ENCODE results near the gene NAA10. TPM values are rescaled to one million over a fixed set of nuclear protein-coding genes. Genes with fewer than 3 reads are reported as not detected.

Gene NAA10
- total RNA-seq, 1 experiment from 2014 or later: 124 TPM

- ATAC-seq (no peak), DNase-seq (ENCODE audit: low read depth, low spot score) (no peak)
- ChIA-PET POLR2A (no interaction called here), RAD21 (ENCODE audit: low non-redundant PET in 1 of 2, low total read pairs in 2 of 2, uncharacterized antibody in 2 of 2, unreplicated experiment in 2 of 2) (no interaction called here), CTCF (interaction anchor here (1.7 kb wide), 1 partner anchor 10 kb away, joined by 6 read pairs; no protein-coding TSS in a partner anchor)
- Histone ChIP-seq H3K36me3 (ENCODE audit: control insufficient read depth in 1 of 2, insufficient read depth in 2 of 2, low read length in 2 of 2) (no peaks in the 10 kb centered on the region), H3K27me3 (ENCODE audit: insufficient read depth, low read length) (no peaks in the 10 kb centered on the region), H3K4me1 (ENCODE audit: control insufficient read depth in 1 of 2, insufficient read depth in 2 of 2, low read length in 2 of 2) (peaks cover 3 to 12% of the 10 kb centered on the region in 2 experiments; a peak in 1 of 4 replicates), H3K4me3 (replicated peaks in 1 of 2; ENCODE audit: low read depth in 1 of 2, low read length in 2 of 2) (no peak overlapping the region), H3K9me2 (ENCODE audit: insufficient read depth) (no peaks in the 10 kb centered on the region), H3K27ac (ENCODE audit: low read depth, low read length) (no peak overlapping the region), H3K4me2 (ENCODE audit: low read length) (no peak overlapping the region), H3K9ac (ENCODE audit: low read length) (no peak overlapping the region), H4K20me1 (ENCODE audit: insufficient read depth) (no peaks in the 10 kb centered on the region), H3K9me3 (ENCODE audit: control insufficient read depth in 1 of 2, insufficient read depth in 1 of 2, low read depth in 1 of 2, low read length in 2 of 2) (no peaks in the 10 kb centered on the region), H3K79me2 (ENCODE audit: insufficient read depth, low read length) (peaks cover 24% of the 10 kb centered on the region), H2AFZ (ENCODE audit: low read depth, low read length, poor library complexity, severe bottlenecking) (no peak overlapping the region)
- TF ChIP-seq CBX3 (IDR thresholded peaks at IDR 0.05; ENCODE audit: low read depth): no peak
- no peak for TF ChIP-seq TCF7L2 (IDR thresholded peaks at IDR 0.05; ENCODE audit: borderline replicate concordance, extremely low read depth, insufficient read depth, insufficient read length)
- no peak for TF ChIP-seq ATF3 (IDR thresholded peaks at IDR 0.05)
- TF ChIP-seq POLR2AphosphoS5 (IDR thresholded peaks at IDR 0.05; ENCODE audit: low read depth, low read length): no peak
- no peak for TF ChIP-seq POLR2A (IDR thresholded peaks at IDR 0.05; ENCODE audit: borderline replicate concordance, extremely low read depth, insufficient read depth, insufficient read length)
- no peak for TF ChIP-seq ELF1 (IDR thresholded peaks at IDR 0.05; ENCODE audit: borderline replicate concordance, low read depth)
- intact Hi-C loops (cut with micrococcal nuclease): no loop called here
- no TSS peak for BruUV-seq (replicated peaks)
These were observed 2.2 kb upstream of the NAA10 start for GRCh38 chrX:153937056-153937455.

- TF ChIP-seq RAD21 (IDR thresholded peaks at IDR 0.05; ENCODE audit: low read depth) (no peak), POLR2AphosphoS5 (IDR thresholded peaks at IDR 0.05; ENCODE audit: low read depth, low read length) (no peak)
- H3K36me3 ChIP-seq (ENCODE audit: control insufficient read depth in 1 of 2, insufficient read depth in 2 of 2, low read length in 2 of 2): peaks cover 0 to 5% of the 10 kb centered on the region in 2 experiments; a peak in 2 of 4 replicates
- peak overlapping the region; percentile 80 for H3K4me2 ChIP-seq (ENCODE audit: low read length)
- intact Hi-C loops (cut with micrococcal nuclease): no loop called here
- DNase-seq (ENCODE audit: low read depth, low spot score) (no peak), ATAC-seq (peak; percentile 28)
- BruUV-seq (replicated peaks): no TSS peak
- ChIA-PET RAD21 (ENCODE audit: low non-redundant PET in 1 of 2, low total read pairs in 2 of 2, uncharacterized antibody in 2 of 2, unreplicated experiment in 2 of 2) (no interaction called here), CTCF (interaction anchor here (1.0 to 1.7 kb wide), 2 partner anchors 11 to 12 kb away, joined by 6 read pairs; no protein-coding TSS in a partner anchor), POLR2A (interaction anchor here (0.7 to 0.8 kb wide), 2 partner anchors 10 to 12 kb away, joined by 3 read pairs; no protein-coding TSS in a partner anchor)
- H3K9me3 ChIP-seq (ENCODE audit: control insufficient read depth in 1 of 2, insufficient read depth in 1 of 2, low read depth in 1 of 2, low read length in 2 of 2): no peaks in the 10 kb centered on the region
- H3K4me1 ChIP-seq (ENCODE audit: control insufficient read depth in 1 of 2, insufficient read depth in 2 of 2, low read length in 2 of 2): peaks cover 3 to 12% of the 10 kb centered on the region in 2 experiments; a peak in 1 of 4 replicates
- no peaks in the 10 kb centered on the region for H3K9me2 ChIP-seq (ENCODE audit: insufficient read depth)
- H3K27ac ChIP-seq (ENCODE audit: low read depth, low read length): peak overlapping the region; percentile 48
- H2AFZ ChIP-seq (ENCODE audit: low read depth, low read length, poor library complexity, severe bottlenecking): no peak overlapping the region
- peaks cover 30% of the 10 kb centered on the region for H3K79me2 ChIP-seq (ENCODE audit: insufficient read depth, low read length)
- no peaks in the 10 kb centered on the region for H4K20me1 ChIP-seq (ENCODE audit: insufficient read depth)
- peak overlapping the region; percentile 36 to 54 for H3K4me3 ChIP-seq (replicated peaks in 1 of 2; ENCODE audit: low read depth in 1 of 2, low read length in 2 of 2)
- H3K9ac ChIP-seq (ENCODE audit: low read length): peak overlapping the region; percentile 65
- H3K27me3 ChIP-seq (ENCODE audit: insufficient read depth, low read length): no peaks in the 10 kb centered on the region
These were observed 552 bp upstream of the NAA10 start for GRCh38 chrX:153935326-153935851.
